ENCODE results near the gene TMEM51.

Gene TMEM51

GRCh38 chr1:15219280-15220023 lies 65.9 kb downstream of the TMEM51 start:
- H3K27me3 ChIP-seq (ENCODE audit: control insufficient read depth, insufficient read depth, low read length) = no peaks in the 10 kb centered on the region
- peaks cover 4% of the 10 kb centered on the region for H3K36me3 ChIP-seq (ENCODE audit: control insufficient read depth, insufficient read depth, low read length)
- no peak overlapping the region for H3K9ac ChIP-seq (ENCODE audit: low read depth, low read length)
- H3K4me1 ChIP-seq (ENCODE audit: control insufficient read depth, insufficient read depth, low read length) = no peaks in the 10 kb centered on the region
- peaks cover 6% of the 10 kb centered on the region for H3K9me3 ChIP-seq (ENCODE audit: control insufficient read depth, insufficient read depth, low read length)
- no peak overlapping the region for H3K4me3 ChIP-seq (ENCODE audit: low read depth, low read length)

GRCh38 chr1:15220024-15220392 lies 66.5 kb downstream of the TMEM51 start:
- H3K36me3 ChIP-seq (ENCODE audit: control insufficient read depth, insufficient read depth, low read length) = peaks cover 3% of the 10 kb centered on the region
- no peak overlapping the region for H3K9ac ChIP-seq (ENCODE audit: low read depth, low read length)
- no peaks in the 10 kb centered on the region for H3K4me1 ChIP-seq (ENCODE audit: control insufficient read depth, insufficient read depth, low read length)
- H3K9me3 ChIP-seq (ENCODE audit: control insufficient read depth, insufficient read depth, low read length) = peaks cover 6% of the 10 kb centered on the region
- H3K27me3 ChIP-seq (ENCODE audit: control insufficient read depth, insufficient read depth, low read length) = no peaks in the 10 kb centered on the region
- H3K4me3 ChIP-seq (ENCODE audit: low read depth, low read length) = no peak overlapping the region

GRCh38 chr1:15220825-15221431 lies 67.4 kb downstream of the TMEM51 start:
- peaks cover 3% of the 10 kb centered on the region for H3K4me1 ChIP-seq (ENCODE audit: control insufficient read depth, insufficient read depth, low read length)
- no peak overlapping the region for H3K9ac ChIP-seq (ENCODE audit: low read depth, low read length)
- H3K4me3 ChIP-seq (ENCODE audit: low read depth, low read length) = no peak overlapping the region
- H3K27me3 ChIP-seq (ENCODE audit: control insufficient read depth, insufficient read depth, low read length) = no peaks in the 10 kb centered on the region
- H3K9me3 ChIP-seq (ENCODE audit: control insufficient read depth, insufficient read depth, low read length) = peaks cover 6% of the 10 kb centered on the region
- H3K36me3 ChIP-seq (ENCODE audit: control insufficient read depth, insufficient read depth, low read length) = no peaks in the 10 kb centered on the region

GRCh38 chr1:15222653-15223303 lies 69.2 kb downstream of the TMEM51 start:
- H3K4me3 ChIP-seq (ENCODE audit: low read depth, low read length) = no peak overlapping the region
- H3K9ac ChIP-seq (ENCODE audit: low read depth, low read length) = no peak overlapping the region
- H3K4me1 ChIP-seq (ENCODE audit: control insufficient read depth, insufficient read depth, low read length) = peaks cover 3% of the 10 kb centered on the region
- no peaks in the 10 kb centered on the region for H3K27me3 ChIP-seq (ENCODE audit: control insufficient read depth, insufficient read depth, low read length)
- H3K36me3 ChIP-seq (ENCODE audit: control insufficient read depth, insufficient read depth, low read length) = no peaks in the 10 kb centered on the region
- peaks cover 6% of the 10 kb centered on the region for H3K9me3 ChIP-seq (ENCODE audit: control insufficient read depth, insufficient read depth, low read length)

- Histone ChIP-seq H3K27me3 (ENCODE audit: control insufficient read depth, insufficient read depth, low read length) (no peaks in the 10 kb centered on the region), H3K36me3 (ENCODE audit: control insufficient read depth, insufficient read depth, low read length) (no peaks in the 10 kb centered on the region), H3K9me3 (ENCODE audit: control insufficient read depth, insufficient read depth, low read length) (no peaks in the 10 kb centered on the region), H3K9ac (ENCODE audit: low read depth, low read length) (no peak overlapping the region), H3K4me3 (ENCODE audit: low read depth, low read length) (no peak overlapping the region), H3K4me1 (ENCODE audit: control insufficient read depth, insufficient read depth, low read length) (peaks cover 3% of the 10 kb centered on the region)
Observed at GRCh38 chr1:15224259-15224869, 70.8 kb downstream of the TMEM51 start.

- H3K27me3 ChIP-seq (ENCODE audit: control insufficient read depth, insufficient read depth, low read length) = no peaks in the 10 kb centered on the region
- no peaks in the 10 kb centered on the region for H3K9me3 ChIP-seq (ENCODE audit: control insufficient read depth, insufficient read depth, low read length)
- H3K4me3 ChIP-seq (ENCODE audit: low read depth, low read length) = no peak overlapping the region
- H3K9ac ChIP-seq (ENCODE audit: low read depth, low read length) = no peak overlapping the region
- H3K4me1 ChIP-seq (ENCODE audit: control insufficient read depth, insufficient read depth, low read length) = peaks cover 3% of the 10 kb centered on the region
- no peaks in the 10 kb centered on the region for H3K36me3 ChIP-seq (ENCODE audit: control insufficient read depth, insufficient read depth, low read length)
Observed at GRCh38 chr1:15224974-15225373, 71.4 kb downstream of the TMEM51 start.

GRCh38 chr1:15225461-15225860 lies 71.9 kb downstream of the TMEM51 start:
- H3K4me3 ChIP-seq (ENCODE audit: low read depth, low read length) = no peak overlapping the region
- no peaks in the 10 kb centered on the region for H3K9me3 ChIP-seq (ENCODE audit: control insufficient read depth, insufficient read depth, low read length)
- H3K4me1 ChIP-seq (ENCODE audit: control insufficient read depth, insufficient read depth, low read length) = peaks cover 3% of the 10 kb centered on the region
- no peak overlapping the region for H3K9ac ChIP-seq (ENCODE audit: low read depth, low read length)
- H3K36me3 ChIP-seq (ENCODE audit: control insufficient read depth, insufficient read depth, low read length) = no peaks in the 10 kb centered on the region
- no peaks in the 10 kb centered on the region for H3K27me3 ChIP-seq (ENCODE audit: control insufficient read depth, insufficient read depth, low read length)

GRCh38 chr1:15226388-15227255 lies 73.1 kb downstream of the TMEM51 start:
- H3K9me3 ChIP-seq (ENCODE audit: control insufficient read depth, insufficient read depth, low read length) = no peaks in the 10 kb centered on the region
- H3K9ac ChIP-seq (ENCODE audit: low read depth, low read length) = no peak overlapping the region
- no peaks in the 10 kb centered on the region for H3K36me3 ChIP-seq (ENCODE audit: control insufficient read depth, insufficient read depth, low read length)
- H3K4me3 ChIP-seq (ENCODE audit: low read depth, low read length) = no peak overlapping the region
- no peaks in the 10 kb centered on the region for H3K27me3 ChIP-seq (ENCODE audit: control insufficient read depth, insufficient read depth, low read length)
- peaks cover 3% of the 10 kb centered on the region for H3K4me1 ChIP-seq (ENCODE audit: control insufficient read depth, insufficient read depth, low read length)

GRCh38 chr1:15229707-15230131 lies 76.2 kb downstream of the TMEM51 start:
- H3K4me3 ChIP-seq (ENCODE audit: low read depth, low read length) = no peak overlapping the region
- H3K9ac ChIP-seq (ENCODE audit: low read depth, low read length) = no peak overlapping the region
- no peaks in the 10 kb centered on the region for H3K36me3 ChIP-seq (ENCODE audit: control insufficient read depth, insufficient read depth, low read length)
- H3K27me3 ChIP-seq (ENCODE audit: control insufficient read depth, insufficient read depth, low read length) = no peaks in the 10 kb centered on the region
- H3K4me1 ChIP-seq (ENCODE audit: control insufficient read depth, insufficient read depth, low read length) = peaks cover 3% of the 10 kb centered on the region
- H3K9me3 ChIP-seq (ENCODE audit: control insufficient read depth, insufficient read depth, low read length) = no peaks in the 10 kb centered on the region

- Histone ChIP-seq H3K4me1 (ENCODE audit: control insufficient read depth, insufficient read depth, low read length) (no peaks in the 10 kb centered on the region), H3K27me3 (ENCODE audit: control insufficient read depth, insufficient read depth, low read length) (no peaks in the 10 kb centered on the region), H3K4me3 (ENCODE audit: low read depth, low read length) (no peak overlapping the region), H3K36me3 (ENCODE audit: control insufficient read depth, insufficient read depth, low read length) (no peaks in the 10 kb centered on the region), H3K9me3 (ENCODE audit: control insufficient read depth, insufficient read depth, low read length) (no peaks in the 10 kb centered on the region), H3K9ac (ENCODE audit: low read depth, low read length) (no peak overlapping the region)
Observed at GRCh38 chr1:15231714-15232201, 78.2 kb downstream of the TMEM51 start.

GRCh38 chr1:15233689-15234088 lies 80.1 kb downstream of the TMEM51 start:
- Histone ChIP-seq H3K4me3 (ENCODE audit: low read depth, low read length) (no peak overlapping the region), H3K4me1 (ENCODE audit: control insufficient read depth, insufficient read depth, low read length) (no peaks in the 10 kb centered on the region), H3K36me3 (ENCODE audit: control insufficient read depth, insufficient read depth, low read length) (no peaks in the 10 kb centered on the region), H3K9me3 (ENCODE audit: control insufficient read depth, insufficient read depth, low read length) (no peaks in the 10 kb centered on the region), H3K27me3 (ENCODE audit: control insufficient read depth, insufficient read depth, low read length) (no peaks in the 10 kb centered on the region), H3K9ac (ENCODE audit: low read depth, low read length) (no peak overlapping the region)

Data from iPS-15b (cell line).